Activated CD4-positive, alpha-beta memory T cell treated with anti-CD3 and anti-CD28 coated beads for 36 hours (primary cell): ENCODE data around the gene ST6GALNAC4. TPM values are rescaled to one million over a fixed set of nuclear protein-coding genes. Genes with fewer than 3 reads are reported as not detected.

Experiments used
- CTCF ChIA-PET: fragments of 350-600 bp; sonication (Branson Sonifier 250); formaldehyde crosslinking; loops from one replicate; lab custom pipeline; 2021; ENCODE audit warnings: antibody characterized with exemption, inconsistent platforms; lab: Charles Lee
- POLR2A ChIA-PET: fragments of 350-600 bp; sonication (Branson Sonifier 250); formaldehyde crosslinking; loops from one replicate; lab custom pipeline; 2021; ENCODE audit warnings: antibody characterized with exemption; lab: Charles Lee
- DNase-seq: peaks from one replicate; pipeline ENCODE4 v3.0.0-alpha.2; 2020
- H3K27ac Mint-ChIP-seq: one replicate; pipeline ENCODE4 v1.8.0; 2021; ENCODE audit warnings: mixed read lengths
- H3K27me3 Mint-ChIP-seq: one replicate; pipeline ENCODE4 v1.8.0; 2021; ENCODE audit warnings: mixed read lengths
- H3K36me3 Mint-ChIP-seq: one replicate; pipeline ENCODE4 v1.8.0; 2021; ENCODE audit warnings: mixed read lengths
- H3K4me1 Mint-ChIP-seq: one replicate; pipeline ENCODE4 v1.8.0; 2021; ENCODE audit warnings: low read depth, mixed read lengths
- H3K4me3 Mint-ChIP-seq: one replicate; pipeline ENCODE4 v1.8.0; 2021; ENCODE audit warnings: mild to moderate bottlenecking, mixed read lengths
- H3K9me3 Mint-ChIP-seq: one replicate; pipeline ENCODE4 v1.8.0; 2021; ENCODE audit warnings: mixed read lengths
- intact Hi-C: fragments of 100-400 bp; cut with micrococcal nuclease; formaldehyde crosslinking; loops from one replicate; pipeline ENCODE4 v1.15.1; 2023
- total RNA-seq, 2 experiments: library from RNA; stranded (reverse); gene quantifications; one replicate each; pipeline ENCODE4 v1.2.3, GENCODE V29; 2021

ST6GALNAC4 gene
- total RNA-seq, 2 experiments from 2014 or later = 21.2 to 23.5 TPM

GRCh38 chr9:127867356-127868277, 49.2 kb downstream of the ST6GALNAC4 start:
- Mint-ChIP-seq H3K4me3 (no peak overlapping the region), H3K9me3 (no peaks in the 10 kb centered on the region), H3K27me3 (no peaks in the 10 kb centered on the region), H3K4me1 (peaks cover 18% of the 10 kb centered on the region), H3K27ac (no peak overlapping the region), H3K36me3 (no peaks in the 10 kb centered on the region)
- ChIA-PET CTCF (interaction anchor here (1.0 to 6.9 kb wide), 4 partner anchors 14 to 277 kb away, joined by 3 to 84 read pairs (median 11); partner anchors contain the start of gene TOR2A), POLR2A (no interaction called here)
- no peak for DNase-seq
- intact Hi-C loops = loop anchor here (5.0 kb wide), 1 partner anchor 45 kb away; no protein-coding TSS in a partner anchor

GRCh38 chr9:127866535-127866934, 50.3 kb downstream of the ST6GALNAC4 start:
- H3K27ac Mint-ChIP-seq = no peak overlapping the region

DNA sequence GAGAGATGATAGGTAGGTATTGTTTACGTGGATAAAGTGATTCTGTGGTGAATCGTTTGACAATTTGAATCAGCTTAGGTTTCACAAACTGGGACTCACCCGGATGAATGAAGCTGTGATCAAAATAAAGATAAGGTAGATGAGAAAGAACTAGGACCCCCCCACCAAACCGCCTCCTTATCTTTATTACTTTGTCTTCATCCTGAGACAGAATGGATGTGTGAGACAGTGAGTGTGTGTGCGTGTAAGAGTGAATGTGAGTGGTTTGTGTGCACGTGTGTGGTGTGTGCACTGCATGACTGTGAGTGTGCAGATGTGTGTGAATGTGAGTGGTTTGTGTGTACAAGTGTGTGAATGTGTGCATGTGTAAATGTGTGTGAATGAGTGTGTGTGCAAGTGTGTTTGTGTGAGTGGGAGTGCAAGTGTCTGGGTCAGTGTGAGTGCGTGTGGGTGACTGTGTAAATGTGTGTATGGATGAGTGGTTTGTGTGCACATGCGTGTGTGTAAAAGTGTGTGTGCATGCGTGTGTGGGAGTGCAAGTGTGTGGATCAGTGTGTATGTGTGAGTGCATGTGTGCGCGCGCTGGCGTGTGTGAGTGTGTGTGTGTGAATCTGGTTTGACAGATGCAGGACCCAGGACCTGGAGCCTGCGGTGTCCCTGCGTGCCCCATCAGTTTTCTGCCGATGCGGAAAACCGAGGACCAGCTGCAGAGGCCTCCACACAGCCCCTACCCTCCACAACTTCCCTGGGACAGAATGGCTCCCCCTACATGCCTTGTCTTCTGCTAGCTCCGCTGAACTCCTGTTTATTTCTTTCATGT, 51.0 kb downstream of the ST6GALNAC4 start:
- CTCF ChIA-PET = interaction anchor here (6.9 kb wide), 1 partner anchor 131 kb away, joined by 84 read pairs; the partner anchor contains the start of gene TOR2A
- peak; percentile 58 for DNase-seq
- intact Hi-C loops = loop anchor here (1.0 to 5.0 kb wide), 2 partner anchors 46 to 78 kb away; no protein-coding TSS in a partner anchor
- H3K4me1 Mint-ChIP-seq = peaks cover 33% of the 10 kb centered on the region
- H3K4me3 Mint-ChIP-seq = no peak overlapping the region
- H3K9me3 Mint-ChIP-seq = no peaks in the 10 kb centered on the region
- H3K36me3 Mint-ChIP-seq = no peaks in the 10 kb centered on the region
- H3K27me3 Mint-ChIP-seq = no peaks in the 10 kb centered on the region
- POLR2A ChIA-PET = interaction anchor here (1.4 kb wide), 1 partner anchor 13 kb away, joined by 3 read pairs; no protein-coding TSS in a partner anchor
- peak overlapping the region; percentile 14 for H3K27ac Mint-ChIP-seq

More at GRCh38 chr9:127866535-127866934, 50.3 kb downstream of the ST6GALNAC4 start:
- no peak for DNase-seq
- ChIA-PET POLR2A (no interaction called here), CTCF (interaction anchor here (6.9 kb wide), 1 partner anchor 132 kb away, joined by 84 read pairs; the partner anchor contains the start of gene TOR2A)
- H3K27me3 Mint-ChIP-seq = no peaks in the 10 kb centered on the region
- no peak overlapping the region for H3K4me3 Mint-ChIP-seq
- no peaks in the 10 kb centered on the region for H3K36me3 Mint-ChIP-seq
- intact Hi-C loops = loop anchor here (5.0 kb wide), 1 partner anchor 46 kb away; no protein-coding TSS in a partner anchor
- no peaks in the 10 kb centered on the region for H3K9me3 Mint-ChIP-seq
- peaks cover 29% of the 10 kb centered on the region for H3K4me1 Mint-ChIP-seq

DNA sequence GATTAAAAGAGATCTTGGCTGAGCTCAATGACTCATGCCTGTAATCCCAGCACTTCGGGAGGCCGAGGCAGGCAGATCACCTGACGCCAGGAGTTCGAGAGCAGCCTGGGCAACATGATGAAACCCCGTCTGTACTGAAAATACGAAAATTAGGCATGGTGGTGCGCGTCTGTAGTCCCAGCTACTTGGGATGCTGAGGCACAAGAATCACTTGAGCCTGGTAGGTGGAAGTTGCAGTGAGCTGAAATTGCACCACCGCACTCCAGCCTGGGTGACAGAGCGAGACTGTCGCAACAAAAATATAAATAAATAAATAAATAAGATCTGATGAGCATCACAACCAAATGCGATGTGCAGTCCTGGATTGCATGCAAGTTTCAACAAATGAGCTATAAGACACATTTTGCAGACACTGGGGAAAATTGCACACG, 53.6 kb downstream of the ST6GALNAC4 start:
- no peak overlapping the region for H3K27ac Mint-ChIP-seq
- no peaks in the 10 kb centered on the region for H3K36me3 Mint-ChIP-seq
- intact Hi-C loops = no loop called here

GRCh38 chr9:127862075-127863011, 54.5 kb downstream of the ST6GALNAC4 start:
- peak; percentile 56 for DNase-seq
- intact Hi-C loops = no loop called here
- no peak overlapping the region for H3K4me3 Mint-ChIP-seq
- peaks cover 36% of the 10 kb centered on the region for H3K4me1 Mint-ChIP-seq
- H3K27me3 Mint-ChIP-seq = no peaks in the 10 kb centered on the region
- CTCF ChIA-PET = interaction anchor here (0.9 to 3.3 kb wide), 4 partner anchors 8 to 127 kb away, joined by 3 to 20 read pairs (median 5); partner anchors contain the start of gene TOR2A
- H3K36me3 Mint-ChIP-seq = no peaks in the 10 kb centered on the region
- peak overlapping the region; percentile 71 for H3K27ac Mint-ChIP-seq
- POLR2A ChIA-PET = no interaction called here
- no peaks in the 10 kb centered on the region for H3K9me3 Mint-ChIP-seq

More for the DNA sequence above, 53.6 kb downstream of the ST6GALNAC4 start:
- Mint-ChIP-seq H3K9me3 (no peaks in the 10 kb centered on the region), H3K4me1 (peaks cover 36% of the 10 kb centered on the region), H3K27me3 (no peaks in the 10 kb centered on the region), H3K4me3 (no peak overlapping the region)
- ChIA-PET CTCF (interaction anchor here (0.9 to 1.9 kb wide), 2 partner anchors 11 to 128 kb away, joined by 5 read pairs; partner anchors contain the start of gene TOR2A), POLR2A (no interaction called here)
- no peak for DNase-seq

DNA sequence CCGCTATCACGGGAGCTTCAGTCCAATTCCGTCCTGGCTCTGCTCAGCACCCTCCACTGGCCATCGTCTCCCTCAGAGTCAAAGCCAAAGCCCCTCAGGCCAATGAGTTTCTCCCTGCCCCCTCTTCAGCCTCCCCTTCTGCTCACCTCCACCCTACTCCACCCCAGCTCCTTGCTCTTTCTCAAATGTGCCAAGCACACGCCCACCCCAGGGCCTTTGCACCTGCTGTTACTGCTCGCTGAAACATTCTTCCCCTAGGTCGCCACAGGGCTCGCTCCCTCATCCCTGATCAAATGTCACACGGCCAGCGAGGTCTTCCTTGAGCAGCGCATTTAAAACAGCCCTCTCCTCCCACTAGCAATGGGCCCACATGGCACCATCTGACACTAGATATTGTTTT, 56.1 kb downstream of the ST6GALNAC4 start:
- ChIA-PET CTCF (interaction anchor here (3.3 kb wide), 1 partner anchor 9 kb away, joined by 20 read pairs; no protein-coding TSS in a partner anchor), POLR2A (no interaction called here)
- Mint-ChIP-seq H3K4me1 (peaks cover 36% of the 10 kb centered on the region), H3K27ac (no peak overlapping the region), H3K27me3 (no peaks in the 10 kb centered on the region), H3K36me3 (no peaks in the 10 kb centered on the region), H3K9me3 (no peaks in the 10 kb centered on the region), H3K4me3 (no peak overlapping the region)
- intact Hi-C loops = no loop called here
- no peak for DNase-seq

GRCh38 chr9:127860260-127860659, 56.6 kb downstream of the ST6GALNAC4 start:
- Mint-ChIP-seq H3K9me3 (no peaks in the 10 kb centered on the region), H3K4me3 (no peak overlapping the region), H3K4me1 (peaks cover 34% of the 10 kb centered on the region), H3K27me3 (no peaks in the 10 kb centered on the region), H3K36me3 (no peaks in the 10 kb centered on the region), H3K27ac (no peak overlapping the region)
- ChIA-PET POLR2A (no interaction called here), CTCF (interaction anchor here (3.3 kb wide), 1 partner anchor 10 kb away, joined by 20 read pairs; no protein-coding TSS in a partner anchor)
- intact Hi-C loops = no loop called here
- no peak for DNase-seq

GRCh38 chr9:127858041-127858512, 58.8 kb downstream of the ST6GALNAC4 start:
- H3K4me1 Mint-ChIP-seq = peaks cover 32% of the 10 kb centered on the region
- no peaks in the 10 kb centered on the region for H3K27me3 Mint-ChIP-seq
- ChIA-PET POLR2A (no interaction called here), CTCF (no interaction called here)
- H3K27ac Mint-ChIP-seq = no peak overlapping the region
- H3K4me3 Mint-ChIP-seq = no peak overlapping the region
- intact Hi-C loops = no loop called here
- no peaks in the 10 kb centered on the region for H3K9me3 Mint-ChIP-seq
- no peak for DNase-seq
- no peaks in the 10 kb centered on the region for H3K36me3 Mint-ChIP-seq
